Measurements from ENCODE around the gene FOXP1. TPM values are rescaled to one million over a fixed set of nuclear protein-coding genes. Genes with fewer than 3 reads are reported as not detected.

FOXP1 gene
- polyA plus RNA-seq, 1 experiment: 56.6 TPM

DNA sequence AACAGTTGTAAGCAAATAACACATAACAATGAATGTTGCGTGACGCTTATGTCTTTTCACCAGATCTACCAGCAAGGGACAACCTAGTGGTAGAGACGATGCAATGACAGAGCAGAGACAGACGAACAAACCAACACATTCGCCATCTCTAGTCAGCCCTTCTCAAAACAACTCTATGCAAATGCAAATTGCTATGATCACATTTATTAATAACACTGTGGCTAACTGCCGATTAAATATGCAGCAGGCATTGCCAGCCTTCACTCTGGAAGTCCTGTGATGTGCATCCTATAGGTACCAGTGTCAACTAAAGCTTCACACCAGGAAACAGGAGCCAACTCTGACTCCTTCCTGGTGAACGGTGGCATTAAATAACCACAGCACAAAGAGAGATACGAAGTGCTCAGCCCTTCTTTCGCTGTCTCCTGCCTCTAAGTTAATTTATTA lies 94.2 kb downstream of the FOXP1 start:
- Histone ChIP-seq H3K4me3 (ENCODE audit: low read depth, low read length) (no peak overlapping the region), H3K27me3 (ENCODE audit: control insufficient read depth, insufficient read depth, low read length) (no peaks in the 10 kb centered on the region), H3K9me3 (ENCODE audit: control insufficient read depth, insufficient read depth, low read length) (peaks cover 6% of the 10 kb centered on the region), H3K27ac (ENCODE audit: low read depth, low read length) (no peak overlapping the region)
- no peak for DNase-seq (ENCODE audit: low read depth, low spot score)
- TF ChIP-seq, protein P1, sequence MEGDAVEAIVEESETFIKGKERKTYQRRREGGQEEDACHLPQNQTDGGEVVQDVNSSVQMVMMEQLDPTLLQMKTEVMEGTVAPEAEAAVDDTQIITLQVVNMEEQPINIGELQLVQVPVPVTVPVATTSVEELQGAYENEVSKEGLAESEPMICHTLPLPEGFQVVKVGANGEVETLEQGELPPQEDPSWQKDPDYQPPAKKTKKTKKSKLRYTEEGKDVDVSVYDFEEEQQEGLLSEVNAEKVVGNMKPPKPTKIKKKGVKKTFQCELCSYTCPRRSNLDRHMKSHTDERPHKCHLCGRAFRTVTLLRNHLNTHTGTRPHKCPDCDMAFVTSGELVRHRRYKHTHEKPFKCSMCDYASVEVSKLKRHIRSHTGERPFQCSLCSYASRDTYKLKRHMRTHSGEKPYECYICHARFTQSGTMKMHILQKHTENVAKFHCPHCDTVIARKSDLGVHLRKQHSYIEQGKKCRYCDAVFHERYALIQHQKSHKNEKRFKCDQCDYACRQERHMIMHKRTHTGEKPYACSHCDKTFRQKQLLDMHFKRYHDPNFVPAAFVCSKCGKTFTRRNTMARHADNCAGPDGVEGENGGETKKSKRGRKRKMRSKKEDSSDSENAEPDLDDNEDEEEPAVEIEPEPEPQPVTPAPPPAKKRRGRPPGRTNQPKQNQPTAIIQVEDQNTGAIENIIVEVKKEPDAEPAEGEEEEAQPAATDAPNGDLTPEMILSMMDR (IDR thresholded peaks at IDR 0.05; ENCODE audit: low read depth, low read length): no peak
- POLR2A ChIA-PET: no interaction called here
- CTCF ChIA-PET: no interaction called here

DNA sequence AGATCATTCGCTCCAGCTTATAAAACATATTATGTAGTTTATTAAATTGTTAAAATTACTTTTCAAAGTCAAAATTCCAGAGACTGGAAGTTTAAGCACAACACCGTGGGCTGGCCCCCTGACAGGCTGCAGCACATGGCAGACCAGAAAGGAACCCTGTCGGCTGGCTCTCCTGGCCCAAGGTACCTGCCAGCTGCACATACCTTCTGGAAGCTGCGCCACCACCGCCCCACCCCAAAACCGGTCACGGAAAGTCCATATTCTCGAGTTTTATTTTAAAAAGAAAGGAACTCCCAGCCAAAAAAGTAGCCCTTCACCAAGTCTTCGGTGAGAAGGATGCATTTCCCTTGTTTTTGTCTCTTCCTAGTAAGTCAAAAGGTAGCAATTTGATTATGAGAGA lies 94.6 kb downstream of the FOXP1 start:
- ChIA-PET CTCF (no interaction called here), POLR2A (no interaction called here)
- no peak overlapping the region for H3K4me3 ChIP-seq (ENCODE audit: low read depth, low read length)
- no peak overlapping the region for H3K27ac ChIP-seq (ENCODE audit: low read depth, low read length)
- peaks cover 6% of the 10 kb centered on the region for H3K9me3 ChIP-seq (ENCODE audit: control insufficient read depth, insufficient read depth, low read length)
- TF ChIP-seq, protein P1 (IDR thresholded peaks at IDR 0.05; ENCODE audit: low read depth, low read length): no peak
- no peaks in the 10 kb centered on the region for H3K27me3 ChIP-seq (ENCODE audit: control insufficient read depth, insufficient read depth, low read length)
- DNase-seq (ENCODE audit: low read depth, low spot score): no peak

DNA sequence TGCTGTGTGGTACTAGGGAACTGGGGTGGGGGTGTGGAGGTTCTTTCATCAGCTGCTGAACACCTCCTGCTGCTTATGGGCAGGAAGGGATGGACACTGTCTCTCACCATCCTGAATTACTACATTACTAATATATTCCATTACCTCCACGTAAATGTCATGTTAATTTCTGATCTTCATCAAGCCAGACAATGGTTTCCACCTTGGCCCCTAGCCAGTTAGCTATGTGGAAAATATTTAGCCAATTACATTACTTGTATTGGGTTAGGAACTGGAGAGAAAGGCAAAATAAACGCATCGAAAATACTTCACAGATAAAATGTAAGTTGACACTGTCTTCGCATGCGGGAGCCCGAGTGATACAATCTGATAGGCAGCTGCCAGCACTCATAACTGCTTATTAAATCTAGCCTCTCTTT lies 95.1 kb downstream of the FOXP1 start:
- DNase-seq (ENCODE audit: low read depth, low spot score): no peak
- peaks cover 6% of the 10 kb centered on the region for H3K9me3 ChIP-seq (ENCODE audit: control insufficient read depth, insufficient read depth, low read length)
- H3K27me3 ChIP-seq (ENCODE audit: control insufficient read depth, insufficient read depth, low read length): no peaks in the 10 kb centered on the region
- no peak overlapping the region for H3K27ac ChIP-seq (ENCODE audit: low read depth, low read length)
- TF ChIP-seq, protein P1 (IDR thresholded peaks at IDR 0.05; ENCODE audit: low read depth, low read length): no peak
- CTCF ChIA-PET: no interaction called here
- POLR2A ChIA-PET: no interaction called here
- no peak overlapping the region for H3K4me3 ChIP-seq (ENCODE audit: low read depth, low read length)

DNA sequence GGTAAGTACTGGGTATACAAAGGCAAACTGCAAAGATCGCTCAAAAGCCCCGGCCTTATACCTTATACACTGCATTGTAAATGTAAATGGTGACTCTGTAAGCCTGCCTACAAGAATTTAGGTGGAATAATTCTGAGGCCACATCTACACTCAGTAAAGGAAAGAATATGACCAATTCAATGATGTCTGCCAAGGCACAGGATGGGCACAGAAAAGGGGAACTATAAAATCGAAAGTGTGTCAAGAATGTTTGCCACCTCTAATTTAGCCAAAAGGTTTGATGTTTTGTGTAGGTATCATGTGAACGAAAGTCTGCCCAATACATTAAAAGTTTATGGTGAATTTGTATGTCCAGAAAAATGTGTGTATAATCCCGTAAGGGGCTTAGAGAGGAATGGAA lies 96.1 kb downstream of the FOXP1 start:
- CTCF ChIA-PET: interaction anchor here (0.5 kb wide), 1 partner anchor 1702 kb away, joined by 4 read pairs; no protein-coding TSS in a partner anchor
- Histone ChIP-seq H3K9me3 (ENCODE audit: control insufficient read depth, insufficient read depth, low read length) (peaks cover 6% of the 10 kb centered on the region), H3K4me3 (ENCODE audit: low read depth, low read length) (no peak overlapping the region), H3K27me3 (ENCODE audit: control insufficient read depth, insufficient read depth, low read length) (no peaks in the 10 kb centered on the region), H3K27ac (ENCODE audit: low read depth, low read length) (no peak overlapping the region)
- POLR2A ChIA-PET: no interaction called here
- TF ChIP-seq, protein P1 (IDR thresholded peaks at IDR 0.05; ENCODE audit: low read depth, low read length): no peak
- no peak for DNase-seq (ENCODE audit: low read depth, low spot score)

DNA sequence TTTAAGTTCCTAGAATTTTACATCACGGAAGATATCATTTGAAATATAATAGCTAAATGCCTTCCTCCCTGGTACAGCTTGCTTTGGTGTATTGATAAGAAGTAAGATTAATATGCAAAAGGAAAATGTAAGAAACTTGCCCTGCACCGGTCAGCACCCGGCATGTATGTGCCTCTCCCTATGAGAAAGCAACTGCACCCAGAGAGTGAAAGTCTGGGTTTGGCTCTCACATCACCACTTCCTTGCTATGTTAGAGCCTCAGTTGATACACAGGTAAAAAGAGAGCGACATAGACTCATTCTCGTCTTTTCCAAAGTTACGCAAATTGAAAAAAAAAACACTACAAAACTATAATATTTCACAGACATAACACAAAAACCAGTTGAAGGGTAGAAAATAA lies 96.7 kb downstream of the FOXP1 start:
- TF ChIP-seq, protein P1 (IDR thresholded peaks at IDR 0.05; ENCODE audit: low read depth, low read length): no peak
- DNase-seq (ENCODE audit: low read depth, low spot score): no peak
- no peaks in the 10 kb centered on the region for H3K27me3 ChIP-seq (ENCODE audit: control insufficient read depth, insufficient read depth, low read length)
- H3K4me3 ChIP-seq (ENCODE audit: low read depth, low read length): no peak overlapping the region
- H3K27ac ChIP-seq (ENCODE audit: low read depth, low read length): no peak overlapping the region
- CTCF ChIA-PET: no interaction called here
- H3K9me3 ChIP-seq (ENCODE audit: control insufficient read depth, insufficient read depth, low read length): peaks cover 6% of the 10 kb centered on the region
- POLR2A ChIA-PET: no interaction called here

Data from AG04450 (cell line).